Mesendoderm (in vitro differentiated cells): ENCODE results near the gene TMCO5A.

Source experiments
- DNase-seq: peaks from one replicate; pipeline ENCODE4 v3.0.0; 2013
- H2AK5ac ChIP-seq: 2 replicates; pipeline ENCODE4 v1.6.1; 2013; ENCODE audit warnings: low read length, inconsistent platforms
- H2BK120ac ChIP-seq: 2 replicates; pipeline ENCODE4 v1.6.1; 2013; ENCODE audit warnings: low read depth, mild to moderate bottlenecking, low read length, moderate library complexity, mixed read lengths
- H2BK15ac ChIP-seq: replicated peaks from 2 replicates; pipeline ENCODE4 v1.6.1; 2013; ENCODE audit warnings: low read depth, mild to moderate bottlenecking, moderate library complexity
- H2BK5ac ChIP-seq: 2 replicates; pipeline ENCODE4 v1.6.1; 2013; ENCODE audit warnings: low read length, inconsistent platforms
- H3K18ac ChIP-seq: 2 replicates; pipeline ENCODE4 v1.6.1; 2013; ENCODE audit warnings: mild to moderate bottlenecking, low read length, mixed read lengths
- H3K23ac ChIP-seq: one replicate; pipeline ENCODE4 v1.6.1; 2013; ENCODE audit warnings: low read length
- H3K27ac ChIP-seq: 2 replicates; pipeline ENCODE4 v1.5.1; 2013; ENCODE audit warnings: low read depth, mild to moderate bottlenecking, inconsistent platforms, low read length, moderate library complexity
- H3K27me3 ChIP-seq: 2 replicates; pipeline ENCODE4 v1.6.1; 2013; ENCODE audit warnings: low read length, control low read depth, mild to moderate bottlenecking, inconsistent platforms; ENCODE audit not compliant: insufficient read depth, poor library complexity
- H3K36me3 ChIP-seq: 2 replicates; pipeline ENCODE4 v1.6.1; 2013; ENCODE audit warnings: low read length, inconsistent platforms; ENCODE audit not compliant: control insufficient read depth, insufficient read depth
- H3K4ac ChIP-seq: one replicate; pipeline ENCODE4 v1.6.1; 2013; ENCODE audit warnings: low read depth, mild to moderate bottlenecking, low read length, moderate library complexity
- H3K4me1 ChIP-seq: 2 replicates; pipeline ENCODE4 v1.6.1; 2013; ENCODE audit warnings: low read depth, low read length, inconsistent platforms; ENCODE audit not compliant: control insufficient read depth
- H3K4me2 ChIP-seq: 2 replicates; pipeline ENCODE4 v1.6.1; 2013; ENCODE audit warnings: low read length
- H3K4me3 ChIP-seq: 2 replicates; pipeline ENCODE4 v1.5.1; 2013; ENCODE audit warnings: mild to moderate bottlenecking, low read length
- H3K56ac ChIP-seq: one replicate; pipeline ENCODE4 v1.6.1; 2013; ENCODE audit warnings: low read length
- H3K79me1 ChIP-seq: 2 replicates; pipeline ENCODE4 v1.6.1; 2013; ENCODE audit warnings: low read length, inconsistent platforms
- H3K79me2 ChIP-seq: 2 replicates; pipeline ENCODE4 v1.6.1; 2013; ENCODE audit warnings: mild to moderate bottlenecking, low read length; ENCODE audit not compliant: control insufficient read depth, insufficient read depth
- H3K9ac ChIP-seq: 2 replicates; pipeline ENCODE4 v1.6.1; 2013; ENCODE audit warnings: low read length, inconsistent platforms
- H4K5ac ChIP-seq: one replicate; pipeline ENCODE4 v1.6.1; 2013; ENCODE audit warnings: low read length
- H4K8ac ChIP-seq: one replicate; pipeline ENCODE4 v1.6.1; 2013; ENCODE audit warnings: low read depth, mild to moderate bottlenecking, control low read depth, low read length, moderate library complexity
- WGBS: extraction: QIAGEN DNeasy Blood & Tissue Kit; methylation state at CpG from one replicate; pipeline ENCODE4 v1.1.7; 2013; ENCODE audit warnings: low lambda C conversion rate, missing lambda C conversion rate; ENCODE audit not compliant: insufficient coverage; ENCODE audit errors: extremely low coverage; 5-methylcytosine and 5-hydroxymethylcytosine counted together

TMCO5A gene

DNA sequence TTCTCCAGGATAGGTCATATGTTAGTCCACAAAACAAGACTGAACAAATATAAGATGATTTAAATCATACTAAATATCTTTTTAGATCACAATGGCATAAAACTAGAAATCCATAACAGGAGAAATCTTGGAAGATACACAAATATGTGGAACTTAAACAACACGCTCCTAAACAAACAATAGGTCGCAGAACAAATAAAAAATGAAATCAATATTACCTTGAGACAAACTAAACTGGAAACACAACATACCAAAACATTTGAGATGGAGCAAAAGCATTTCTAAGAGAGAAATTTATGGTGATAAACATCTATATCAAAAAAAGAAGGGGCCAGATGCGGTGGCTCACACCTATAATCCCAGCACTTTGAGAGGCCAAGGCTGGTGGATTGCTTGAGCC, 8.3 kb upstream of the TMCO5A start:
- Histone ChIP-seq H3K79me1 (no peaks in the 10 kb centered on the region), H3K9ac (no peak overlapping the region), H3K27ac (no peak overlapping the region), H3K79me2 (no peaks in the 10 kb centered on the region), H3K56ac (no peak overlapping the region), H2BK5ac (no peak overlapping the region), H3K27me3 (no peaks in the 10 kb centered on the region), H2BK15ac (no peak overlapping the region), H3K4me1 (no peaks in the 10 kb centered on the region), H3K4me3 (no peak overlapping the region), H3K36me3 (no peaks in the 10 kb centered on the region), H3K4ac (no peak overlapping the region), H4K5ac (no peak overlapping the region), H3K23ac (no peak overlapping the region), H3K4me2 (no peak overlapping the region), H3K18ac (no peak overlapping the region), H4K8ac (no peak overlapping the region), H2AK5ac (no peak overlapping the region), H2BK120ac (no peak overlapping the region)
- no CpG with 5 or more reads among the region's 3 CpGs for WGBS
- no peak for DNase-seq

DNA sequence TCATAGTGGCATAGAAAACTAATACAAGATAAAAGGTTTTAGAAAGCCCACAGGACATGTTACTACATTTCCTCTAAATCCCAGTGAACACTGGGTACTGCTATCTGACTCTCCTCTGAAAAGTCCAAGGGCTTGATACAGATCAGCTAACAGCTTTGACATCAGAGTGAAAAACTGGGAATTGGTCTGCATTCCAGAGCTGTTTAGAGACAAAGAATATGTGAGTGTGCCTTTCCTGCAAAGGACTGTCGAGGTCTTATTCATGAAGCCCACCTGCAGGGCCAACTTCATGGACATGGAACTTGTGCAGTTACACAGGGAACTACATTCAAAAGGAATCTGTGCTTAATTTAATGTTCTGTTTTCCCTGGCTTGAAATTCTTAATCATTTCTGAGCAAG, 5.2 kb upstream of the TMCO5A start:
- no CpG with 5 or more reads among the region's 1 CpG for WGBS
- no peak overlapping the region for H3K56ac ChIP-seq
- no peak overlapping the region for H3K18ac ChIP-seq
- no peaks in the 10 kb centered on the region for H3K27me3 ChIP-seq
- no peak overlapping the region for H3K4me2 ChIP-seq
- H3K9ac ChIP-seq: no peak overlapping the region
- H2BK5ac ChIP-seq: no peak overlapping the region
- no peaks in the 10 kb centered on the region for H3K79me2 ChIP-seq
- H2BK120ac ChIP-seq: no peak overlapping the region
- no peak overlapping the region for H2AK5ac ChIP-seq
- H2BK15ac ChIP-seq: no peak overlapping the region
- no peaks in the 10 kb centered on the region for H3K79me1 ChIP-seq
- H3K4me3 ChIP-seq: no peak overlapping the region
- no peak overlapping the region for H3K23ac ChIP-seq
- no peak overlapping the region for H3K4ac ChIP-seq
- H3K36me3 ChIP-seq: no peaks in the 10 kb centered on the region
- H4K8ac ChIP-seq: no peak overlapping the region
- H3K27ac ChIP-seq: no peak overlapping the region
- DNase-seq: peak; percentile 36
- H4K5ac ChIP-seq: no peak overlapping the region
- H3K4me1 ChIP-seq: no peaks in the 10 kb centered on the region

DNA sequence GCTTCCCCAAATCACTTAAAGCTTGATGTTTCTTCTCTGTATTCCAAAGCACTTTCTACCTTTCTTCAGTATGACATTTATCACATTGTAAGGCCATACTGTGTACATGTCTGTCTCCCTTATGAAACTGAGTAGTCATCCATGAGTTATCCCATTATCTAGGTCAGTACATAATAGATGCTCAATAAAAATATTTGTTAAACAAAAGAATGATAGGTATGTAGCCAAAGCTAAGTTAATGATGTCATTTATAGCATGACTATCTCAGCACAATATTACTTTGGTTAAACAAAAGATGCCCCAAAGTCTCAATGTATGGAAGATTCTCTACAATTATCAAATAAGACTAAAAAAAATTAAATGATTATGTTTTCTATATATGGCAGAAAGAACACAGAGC, 3.1 kb upstream of the TMCO5A start:
- no peak overlapping the region for H2BK120ac ChIP-seq
- H3K4me1 ChIP-seq: no peaks in the 10 kb centered on the region
- no peak overlapping the region for H2BK15ac ChIP-seq
- H3K27me3 ChIP-seq: no peaks in the 10 kb centered on the region
- no peak overlapping the region for H2BK5ac ChIP-seq
- H3K18ac ChIP-seq: no peak overlapping the region
- H3K56ac ChIP-seq: no peak overlapping the region
- no peak overlapping the region for H2AK5ac ChIP-seq
- H3K36me3 ChIP-seq: no peaks in the 10 kb centered on the region
- no peak overlapping the region for H3K23ac ChIP-seq
- H3K4me3 ChIP-seq: no peak overlapping the region
- no peaks in the 10 kb centered on the region for H3K79me1 ChIP-seq
- H4K5ac ChIP-seq: no peak overlapping the region
- H3K4me2 ChIP-seq: no peak overlapping the region
- H3K9ac ChIP-seq: no peak overlapping the region
- H3K4ac ChIP-seq: no peak overlapping the region
- no peak overlapping the region for H3K27ac ChIP-seq
- no peaks in the 10 kb centered on the region for H3K79me2 ChIP-seq
- no peak for DNase-seq
- no peak overlapping the region for H4K8ac ChIP-seq

DNA sequence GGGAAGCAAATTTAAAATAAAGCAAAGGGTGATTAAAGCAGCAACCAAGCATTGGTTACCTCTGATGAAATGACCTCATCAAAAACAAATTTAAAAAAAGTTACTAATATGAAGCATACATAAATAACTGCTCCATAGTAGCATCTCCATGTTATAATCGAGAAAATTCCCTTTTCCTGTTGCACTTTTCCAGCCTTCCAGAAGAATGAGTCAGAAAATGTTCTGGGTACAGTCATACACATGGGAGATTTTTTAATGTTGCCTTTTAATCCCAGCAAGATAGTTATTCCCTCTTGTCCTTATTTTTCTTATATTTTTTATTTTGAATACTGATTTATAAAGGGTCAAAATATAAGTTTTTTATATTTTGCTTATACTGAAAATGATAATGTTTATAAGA, 2.6 kb upstream of the TMCO5A start:
- Histone ChIP-seq H3K4me1 (no peaks in the 10 kb centered on the region), H3K56ac (no peak overlapping the region), H3K4me2 (no peak overlapping the region), H3K27me3 (no peaks in the 10 kb centered on the region), H3K4me3 (no peak overlapping the region), H2BK120ac (no peak overlapping the region), H3K79me2 (no peaks in the 10 kb centered on the region), H2AK5ac (no peak overlapping the region), H2BK5ac (no peak overlapping the region), H3K23ac (no peak overlapping the region), H4K5ac (no peak overlapping the region), H3K9ac (no peak overlapping the region), H3K36me3 (no peaks in the 10 kb centered on the region), H3K79me1 (no peaks in the 10 kb centered on the region), H3K4ac (no peak overlapping the region), H3K27ac (no peak overlapping the region), H3K18ac (no peak overlapping the region), H2BK15ac (no peak overlapping the region), H4K8ac (no peak overlapping the region)
- no peak for DNase-seq
- WGBS: no CpG with 5 or more reads among the region's 1 CpG

DNA sequence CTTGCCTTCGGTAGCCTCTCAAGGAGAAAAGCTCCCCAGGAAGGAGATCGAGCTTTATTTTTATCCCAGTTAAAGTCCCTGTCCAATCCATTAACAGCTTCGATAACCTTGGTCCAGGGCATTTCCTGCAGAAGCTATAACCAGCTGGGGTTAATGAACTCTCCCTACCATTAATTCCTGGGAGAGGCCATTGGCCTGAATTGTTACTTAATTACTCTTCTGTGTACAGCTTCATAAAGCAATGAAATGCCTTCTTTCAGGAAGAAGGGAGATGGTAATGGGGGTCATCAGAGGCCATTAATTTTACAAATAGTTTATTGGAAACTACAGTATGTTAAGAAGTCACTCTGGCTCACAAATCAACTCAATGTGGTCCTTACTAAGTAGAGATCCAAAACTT, 1.9 kb upstream of the TMCO5A start:
- H3K27ac ChIP-seq: no peak overlapping the region

DNA sequence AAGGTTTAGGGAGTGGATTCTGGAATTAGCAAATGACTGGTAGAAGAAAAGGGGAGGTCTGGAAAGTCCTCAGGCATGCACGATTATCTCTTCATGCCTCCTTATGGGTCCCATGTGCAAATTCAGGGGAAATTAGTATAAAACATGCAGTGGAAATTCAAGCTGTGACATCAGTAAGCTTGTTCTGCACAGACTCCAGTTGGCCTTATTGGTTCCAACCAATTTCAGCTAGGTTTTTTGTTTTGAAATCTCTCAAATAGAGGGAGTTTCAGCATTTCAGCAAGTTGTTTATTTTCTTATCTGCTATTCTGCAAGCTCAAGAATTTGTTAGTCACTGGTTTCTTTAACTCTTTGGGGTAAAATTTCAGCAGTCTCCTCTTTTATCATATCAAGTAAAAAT, 774 bp upstream of the TMCO5A start:
- no peak overlapping the region for H2BK120ac ChIP-seq
- H3K4ac ChIP-seq: no peak overlapping the region
- WGBS: no CpG with 5 or more reads among the region's 1 CpG
- no peak overlapping the region for H3K18ac ChIP-seq
- H3K79me2 ChIP-seq: no peaks in the 10 kb centered on the region
- no peaks in the 10 kb centered on the region for H3K27me3 ChIP-seq
- no peak overlapping the region for H2BK5ac ChIP-seq
- H3K27ac ChIP-seq: no peak overlapping the region
- no peak overlapping the region for H4K8ac ChIP-seq
- H3K23ac ChIP-seq: no peak overlapping the region
- no peaks in the 10 kb centered on the region for H3K79me1 ChIP-seq
- no peak overlapping the region for H3K56ac ChIP-seq
- H3K36me3 ChIP-seq: no peaks in the 10 kb centered on the region
- H3K4me1 ChIP-seq: no peaks in the 10 kb centered on the region
- H3K9ac ChIP-seq: no peak overlapping the region
- H3K4me2 ChIP-seq: no peak overlapping the region
- no peak for DNase-seq
- H4K5ac ChIP-seq: no peak overlapping the region
- H2AK5ac ChIP-seq: no peak overlapping the region
- H2BK15ac ChIP-seq: no peak overlapping the region
- no peak overlapping the region for H3K4me3 ChIP-seq

More for the DNA sequence above, 1.9 kb upstream of the TMCO5A start:
- H2AK5ac ChIP-seq: no peak overlapping the region
- no peak overlapping the region for H3K9ac ChIP-seq
- no peak overlapping the region for H2BK15ac ChIP-seq
- no peak overlapping the region for H4K5ac ChIP-seq
- H3K4me1 ChIP-seq: no peaks in the 10 kb centered on the region
- no peaks in the 10 kb centered on the region for H3K36me3 ChIP-seq
- no peak for DNase-seq
- no peak overlapping the region for H3K56ac ChIP-seq
- H3K79me2 ChIP-seq: no peaks in the 10 kb centered on the region
- no peak overlapping the region for H3K4ac ChIP-seq
- no peak overlapping the region for H3K4me2 ChIP-seq
- WGBS: no CpG with 5 or more reads among the region's 3 CpGs
- no peak overlapping the region for H3K4me3 ChIP-seq
- H3K27me3 ChIP-seq: no peaks in the 10 kb centered on the region
- H3K79me1 ChIP-seq: no peaks in the 10 kb centered on the region
- no peak overlapping the region for H3K23ac ChIP-seq
- H2BK120ac ChIP-seq: no peak overlapping the region
- no peak overlapping the region for H3K18ac ChIP-seq
- no peak overlapping the region for H2BK5ac ChIP-seq
- H4K8ac ChIP-seq: no peak overlapping the region
